DMS53 treated with DMSO at 0.1 percent for 48 hours (cell line): ENCODE data around the gene SERPINC1.
"Not testable (repeated sequence)": the region's sequence is repeated elsewhere in the genome, so short reads cannot be mapped to it uniquely, and the experiment has no call there.

Source experiments
- DNase-seq: peaks from one replicate; lab custom pipeline; 2025; ENCODE audit not compliant: unreplicated experiment; lab: John Stamatoyannopoulos, UW

Gene SERPINC1

GRCh38 chr1:173863224-173864161, 53.6 kb downstream of the SERPINC1 start:
- no peak for DNase-seq

- DNase-seq = no peak
These were observed 54.3 kb downstream of the SERPINC1 start for GRCh38 chr1:173862769-173863223.

- not testable (repeated sequence) for DNase-seq
These were observed 54.9 kb downstream of the SERPINC1 start for GRCh38 chr1:173862146-173862768.

GRCh38 chr1:173861731-173862145, 55.4 kb downstream of the SERPINC1 start:
- DNase-seq = no peak

GRCh38 chr1:173860065-173860464, 57.1 kb downstream of the SERPINC1 start:
- DNase-seq = no peak

- not testable (repeated sequence) for DNase-seq
These were observed 57.6 kb downstream of the SERPINC1 start for GRCh38 chr1:173859547-173859946.

GRCh38 chr1:173857363-173857917, 59.7 kb downstream of the SERPINC1 start:
- DNase-seq = no peak

GRCh38 chr1:173856903-173857302, 60.2 kb downstream of the SERPINC1 start:
- DNase-seq = no peak

- DNase-seq = no peak
These were observed 61.1 kb downstream of the SERPINC1 start for GRCh38 chr1:173856014-173856413.
